Activated T-helper 2 cell treated with anti-CD3 and anti-CD28 coated beads, Interferon-gamma antibody, Interleukin-2, Interleukin-4, amounts not matched to agents 10 μg/mL and 5 μg/mL and 100 μg/mL, durations not matched to agents 14 hours and 24 hours and 36 hours (primary cell): ENCODE data around the gene VPS37C. TPM values are rescaled to one million over a fixed set of nuclear protein-coding genes. Genes with fewer than 3 reads are reported as not detected.
"Not testable (repeated sequence)": the region's sequence is repeated elsewhere in the genome, so short reads cannot be mapped to it uniquely, and the experiment has no call there.

ENCODE experiments used
- DNase-seq: peaks from one replicate; pipeline ENCODE4 v3.0.0; 2021; ENCODE audit warnings: low spot score
- H3K27ac Mint-ChIP-seq: one replicate; pipeline ENCODE4 v1.8.0; 2021; ENCODE audit warnings: mixed read lengths
- H3K27me3 Mint-ChIP-seq: one replicate; pipeline ENCODE4 v1.8.0; 2021; ENCODE audit warnings: low read depth, mixed read lengths
- H3K36me3 Mint-ChIP-seq: one replicate; pipeline ENCODE4 v1.8.0; 2021; ENCODE audit warnings: low read depth, mixed read lengths
- H3K4me1 Mint-ChIP-seq: one replicate; pipeline ENCODE4 v1.8.0; 2021; ENCODE audit warnings: low read depth, mixed read lengths
- H3K4me3 Mint-ChIP-seq: one replicate; pipeline ENCODE4 v1.8.0; 2021; ENCODE audit warnings: low read depth, mild to moderate bottlenecking, moderate library complexity, mixed read lengths
- H3K9me3 Mint-ChIP-seq: one replicate; pipeline ENCODE4 v1.8.0; 2021; ENCODE audit warnings: mixed read lengths
- intact Hi-C: fragments of 100-400 bp; cut with micrococcal nuclease; formaldehyde crosslinking; loops from one replicate; pipeline ENCODE4 v1.15.1; 2023
- total RNA-seq: library from RNA; stranded (reverse); gene quantifications from 2 replicates; pipeline ENCODE4 v1.2.3, GENCODE V29; 2022

VPS37C gene
- total RNA-seq, result 10.6 and 12.5 TPM in 2 replicates

DNA sequence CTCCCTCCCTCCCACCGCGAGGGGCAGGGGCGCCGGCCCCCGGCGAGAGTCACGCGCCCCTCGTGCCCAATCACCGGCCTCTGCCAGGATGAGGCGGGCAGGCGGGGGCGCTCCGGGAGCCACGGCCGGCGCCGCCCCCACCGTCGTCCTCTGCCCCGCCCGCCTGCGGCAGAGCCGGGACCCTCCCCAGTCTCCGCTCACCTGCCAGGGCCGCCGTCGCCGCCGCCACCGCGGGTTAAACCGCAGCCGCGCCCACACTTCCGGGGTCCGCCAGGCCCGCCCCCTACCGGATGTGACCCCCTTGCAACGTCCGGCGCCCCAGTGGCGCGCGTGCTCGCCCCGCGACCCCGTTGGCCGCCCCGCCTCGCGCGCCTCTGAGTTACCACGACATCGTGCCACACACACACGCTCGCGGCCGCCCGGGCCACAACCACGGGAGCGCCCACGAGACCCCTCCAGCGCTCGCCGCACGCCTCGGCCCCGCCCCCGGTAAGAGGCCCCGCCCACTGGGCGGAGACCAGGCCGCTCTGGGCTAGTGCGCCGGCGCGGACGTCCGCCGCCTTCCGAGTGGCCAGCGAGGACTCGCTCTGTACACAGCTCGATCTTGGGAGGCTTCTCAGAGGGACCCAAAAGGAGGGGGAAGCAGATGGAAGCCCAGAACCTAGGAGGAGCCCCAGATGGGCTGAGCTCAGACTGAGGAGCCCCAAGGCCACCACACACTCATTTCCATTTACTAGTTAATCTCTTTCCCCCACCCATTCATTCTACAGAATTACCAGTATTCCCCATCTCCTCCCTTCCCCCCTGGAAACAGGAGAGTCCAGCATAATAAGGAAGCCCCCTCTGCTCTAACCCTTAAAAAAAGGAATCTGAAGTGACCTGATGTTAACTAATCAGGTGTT, at the start of gene VPS37C:
TSS of gene VPS37C (minus strand) at position 237 of the 902 bp plus-strand sequence. CDS start 22,597 bp downstream, outside the sequence.
- Mint-ChIP-seq H3K27me3 (no peaks in the 10 kb centered on the region), H3K4me3 (peak within 1 kb of the TSS; percentile 84), H3K4me1 (peaks cover 52% of the 10 kb centered on the region), H3K36me3 (peaks cover 13% of the 10 kb centered on the region), H3K27ac (peak within 1 kb of the TSS; percentile 85), H3K9me3 (peaks cover 3% of the 10 kb centered on the region)
- intact Hi-C loops, result loop anchor here (2.0 kb wide), 2 partner anchors 51 to 101 kb away; no protein-coding TSS in a partner anchor
- DNase-seq, result peak; percentile 91

DNA sequence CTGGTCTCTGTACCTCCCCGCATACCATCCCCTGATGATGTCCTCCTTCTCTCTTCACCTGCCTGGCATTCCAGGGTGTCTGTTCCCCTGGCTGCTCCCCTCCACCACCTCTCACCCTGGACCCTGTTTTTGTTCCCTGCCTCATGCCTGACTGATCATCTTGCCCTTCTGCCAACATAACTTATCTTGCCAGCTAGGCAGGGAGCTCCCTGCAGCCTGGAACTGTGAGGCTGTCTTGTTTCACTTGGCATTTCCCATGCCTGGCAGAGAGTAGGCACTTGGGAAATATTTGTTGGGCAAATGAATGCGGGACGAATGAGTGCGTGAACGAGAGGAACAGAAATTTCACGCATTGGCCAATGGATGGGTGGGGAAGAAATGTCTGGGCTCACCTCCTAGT, 49.4 kb upstream of the VPS37C start:
- H3K27me3 Mint-ChIP-seq, intact Hi-C loops, H3K9me3 Mint-ChIP-seq, H3K4me1 Mint-ChIP-seq, H3K27ac Mint-ChIP-seq, H3K4me3 Mint-ChIP-seq, DNase-seq, H3K36me3 Mint-ChIP-seq: not testable (repeated sequence)

DNA sequence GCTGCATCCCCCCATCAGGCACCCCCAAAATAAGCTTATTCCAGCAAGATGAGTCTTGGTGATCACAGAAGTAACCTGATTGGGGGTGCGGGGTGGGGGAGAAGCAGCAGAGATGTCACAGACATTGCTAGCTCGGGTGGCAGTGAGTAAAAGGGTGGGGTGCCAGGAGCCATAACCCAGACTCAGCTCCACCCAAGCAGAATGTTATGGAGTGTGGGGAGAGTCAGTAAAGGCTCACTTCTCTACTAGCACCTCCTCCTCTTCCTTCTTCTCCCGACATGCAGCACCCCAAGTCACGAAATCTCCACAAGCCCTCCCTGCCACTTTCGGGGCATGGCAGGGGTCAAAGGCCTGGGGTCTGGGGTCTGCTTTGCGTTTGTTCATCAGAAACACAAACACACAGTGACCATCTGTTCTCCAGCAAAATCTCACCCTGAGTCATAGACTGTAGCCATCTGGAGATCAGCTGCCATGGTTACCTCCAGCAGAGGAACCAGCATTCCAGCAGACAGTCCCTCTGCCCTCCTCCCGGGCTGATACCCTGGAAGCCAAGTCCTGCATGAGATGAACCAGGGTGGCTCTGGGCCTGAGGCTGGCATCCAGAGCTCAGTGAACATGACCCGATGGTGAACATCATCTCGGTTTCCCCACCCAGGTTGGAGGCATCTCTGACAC, 46.5 kb upstream of the VPS37C start:
- H3K4me3 Mint-ChIP-seq, H3K36me3 Mint-ChIP-seq, H3K27ac Mint-ChIP-seq, intact Hi-C loops, H3K27me3 Mint-ChIP-seq, H3K9me3 Mint-ChIP-seq, DNase-seq, H3K4me1 Mint-ChIP-seq: not testable (repeated sequence)

DNA sequence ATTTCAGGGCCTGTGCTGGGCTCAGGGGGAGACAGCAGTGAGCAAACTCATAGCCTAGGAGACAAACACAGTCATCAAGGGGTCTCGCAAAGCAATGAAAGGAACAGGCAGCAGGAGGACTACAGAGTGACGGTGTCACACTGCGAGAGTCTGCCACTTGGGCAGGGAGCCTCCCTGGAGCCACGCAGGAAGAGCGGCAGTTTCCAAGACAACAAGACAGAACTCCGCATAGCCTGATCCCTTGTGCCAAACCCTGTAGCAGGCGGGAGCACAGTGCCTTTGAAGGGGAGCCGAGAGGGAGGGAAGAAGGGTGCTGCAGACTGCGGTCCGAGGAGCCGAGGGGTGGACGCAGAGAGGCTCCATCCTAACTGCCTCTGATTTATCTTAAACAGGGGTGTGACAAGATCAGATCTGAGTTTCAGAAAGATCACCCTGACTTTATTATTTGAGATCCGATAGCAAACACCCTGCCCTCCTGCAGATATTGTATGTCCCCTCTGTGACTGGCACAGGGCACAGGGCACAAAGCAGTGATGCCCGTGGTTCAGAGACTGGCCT, 43.4 kb upstream of the VPS37C start:
- H3K27ac Mint-ChIP-seq, H3K9me3 Mint-ChIP-seq, H3K4me1 Mint-ChIP-seq, intact Hi-C loops, DNase-seq, H3K4me3 Mint-ChIP-seq, H3K36me3 Mint-ChIP-seq: not testable (repeated sequence)
- peaks cover 12% of the 10 kb centered on the region for H3K27me3 Mint-ChIP-seq

DNA sequence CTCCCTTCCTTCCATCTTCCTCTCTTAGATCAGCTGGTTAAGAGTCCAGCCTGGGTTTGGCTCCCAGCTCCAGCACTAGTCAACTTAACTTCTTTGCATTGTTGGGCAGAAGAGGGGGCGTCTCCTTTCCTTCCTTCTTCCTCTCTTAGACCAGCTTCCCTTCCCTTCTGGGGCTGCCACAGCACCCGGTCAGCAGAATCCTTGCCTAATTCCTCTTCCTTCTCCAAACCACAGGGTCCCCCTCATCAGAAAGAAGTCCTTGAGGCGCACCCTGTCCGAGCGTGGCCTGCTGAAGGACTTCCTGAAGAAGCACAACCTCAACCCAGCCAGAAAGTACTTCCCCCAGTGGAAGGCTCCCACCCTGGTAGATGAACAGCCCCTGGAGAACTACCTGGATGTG, 42.6 kb upstream of the VPS37C start:
- H3K4me1 Mint-ChIP-seq, H3K36me3 Mint-ChIP-seq, DNase-seq, intact Hi-C loops, H3K9me3 Mint-ChIP-seq, H3K4me3 Mint-ChIP-seq, H3K27ac Mint-ChIP-seq: not testable (repeated sequence)
- peaks cover 12% of the 10 kb centered on the region for H3K27me3 Mint-ChIP-seq

DNA sequence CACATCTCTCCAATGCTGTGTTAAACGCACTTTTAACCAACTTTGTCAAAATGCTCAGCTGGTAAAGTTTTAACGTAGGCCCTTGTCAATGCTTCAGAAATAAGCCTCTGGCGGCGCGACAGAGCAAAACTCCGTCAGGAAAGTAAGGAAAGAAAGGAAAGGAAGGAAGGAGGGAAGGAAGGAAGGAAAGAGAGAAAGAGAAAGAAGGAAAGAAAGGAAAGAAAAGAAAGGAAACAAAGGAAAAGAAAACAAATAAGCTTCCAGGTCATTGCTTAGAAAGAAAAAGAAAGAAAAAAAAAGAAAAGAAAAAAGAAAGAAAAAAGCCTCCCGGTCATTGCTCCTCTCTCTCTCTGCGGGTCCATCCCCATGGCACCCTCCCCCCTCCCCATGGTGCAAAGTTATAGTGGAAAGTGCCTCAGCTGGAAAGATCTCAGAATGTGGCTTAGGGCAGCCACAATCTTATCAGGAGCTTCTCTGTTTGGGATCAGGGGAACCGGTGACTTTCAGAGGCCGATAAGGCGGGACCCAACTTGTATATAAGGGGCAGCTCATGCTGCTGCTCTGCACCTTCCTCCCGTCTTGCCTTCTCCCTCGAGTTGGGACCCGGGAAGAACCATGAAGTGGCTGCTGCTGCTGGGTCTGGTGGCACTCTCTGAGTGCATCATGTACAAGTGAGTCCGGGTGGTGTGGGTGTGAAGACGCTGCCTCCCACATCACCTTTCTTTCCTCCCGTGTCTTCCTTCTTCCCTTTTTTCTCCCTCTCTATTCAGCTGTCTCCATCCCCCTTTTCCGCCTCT, 41.9 kb upstream of the VPS37C start, which contains the start of gene PGA3:
TSS of gene PGA3 (plus strand) at position 566 of the 797 bp plus-strand sequence. CDS start at position 616, 50 bp downstream.
- H3K4me1 Mint-ChIP-seq, DNase-seq, H3K27ac Mint-ChIP-seq, H3K9me3 Mint-ChIP-seq, H3K4me3 Mint-ChIP-seq, intact Hi-C loops, H3K36me3 Mint-ChIP-seq: not testable (repeated sequence)
- H3K27me3 Mint-ChIP-seq, result peaks cover 12% of the 10 kb centered on the region

DNA sequence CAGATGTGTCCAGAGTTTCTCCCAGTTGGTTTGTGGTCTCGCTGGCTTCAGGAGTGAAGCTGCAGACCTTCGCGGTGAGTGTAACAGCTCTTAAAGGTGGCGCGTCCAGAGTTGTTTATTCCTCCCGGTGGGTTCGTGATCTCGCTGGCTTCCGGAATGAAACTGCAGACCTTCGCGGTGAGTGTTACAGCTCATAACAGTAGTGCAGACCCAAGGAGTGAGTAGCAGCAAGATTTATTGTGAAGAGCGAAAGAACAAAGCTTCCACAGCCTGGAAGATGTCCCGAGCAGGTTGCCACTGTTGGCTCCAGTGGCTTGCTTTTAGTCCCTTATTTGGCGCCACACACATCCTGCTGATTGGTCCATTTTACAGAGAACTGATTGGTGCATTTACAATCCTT, 40.2 kb upstream of the VPS37C start:
- Mint-ChIP-seq H3K27ac (no peak overlapping the region), H3K4me3 (no peak overlapping the region), H3K4me1 (no peaks in the 10 kb centered on the region), H3K36me3 (no peaks in the 10 kb centered on the region), H3K27me3 (peaks cover 12% of the 10 kb centered on the region), H3K9me3 (no peaks in the 10 kb centered on the region)
- intact Hi-C loops, result no loop called here
- DNase-seq, result no peak

DNA sequence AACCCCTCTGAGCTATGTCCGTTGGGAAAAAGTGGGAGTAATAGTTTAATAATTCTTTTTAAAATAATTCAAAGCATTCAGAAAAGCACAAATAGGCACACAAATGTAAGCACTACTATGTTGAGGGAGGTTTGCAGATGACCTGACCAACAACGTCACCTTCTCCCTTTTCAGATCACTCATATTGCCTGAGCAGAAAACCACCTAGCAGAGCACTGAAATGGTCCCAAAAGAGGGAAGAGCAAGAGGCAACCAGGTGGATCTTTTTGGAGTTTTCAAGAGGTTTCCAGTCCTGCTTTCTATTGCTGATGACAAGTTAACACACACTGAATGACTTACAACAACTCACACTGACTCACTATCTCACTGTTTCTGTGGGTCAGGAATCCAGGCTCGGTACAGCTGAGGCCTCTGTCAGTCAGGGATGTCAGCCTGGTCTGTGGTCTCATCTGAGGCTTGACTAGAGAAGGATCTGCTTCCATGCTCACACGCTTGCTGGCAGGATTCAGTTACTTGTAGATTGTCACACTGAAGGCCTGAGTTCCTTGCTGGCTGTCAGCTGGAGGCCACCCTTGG, 37.8 kb upstream of the VPS37C start:
- peaks cover 11% of the 10 kb centered on the region for H3K27me3 Mint-ChIP-seq
- no peak for DNase-seq
- H3K27ac Mint-ChIP-seq, result no peak overlapping the region
- intact Hi-C loops, result no loop called here
- no peaks in the 10 kb centered on the region for H3K36me3 Mint-ChIP-seq
- no peaks in the 10 kb centered on the region for H3K4me1 Mint-ChIP-seq
- H3K9me3 Mint-ChIP-seq, result no peaks in the 10 kb centered on the region
- no peak overlapping the region for H3K4me3 Mint-ChIP-seq

DNA sequence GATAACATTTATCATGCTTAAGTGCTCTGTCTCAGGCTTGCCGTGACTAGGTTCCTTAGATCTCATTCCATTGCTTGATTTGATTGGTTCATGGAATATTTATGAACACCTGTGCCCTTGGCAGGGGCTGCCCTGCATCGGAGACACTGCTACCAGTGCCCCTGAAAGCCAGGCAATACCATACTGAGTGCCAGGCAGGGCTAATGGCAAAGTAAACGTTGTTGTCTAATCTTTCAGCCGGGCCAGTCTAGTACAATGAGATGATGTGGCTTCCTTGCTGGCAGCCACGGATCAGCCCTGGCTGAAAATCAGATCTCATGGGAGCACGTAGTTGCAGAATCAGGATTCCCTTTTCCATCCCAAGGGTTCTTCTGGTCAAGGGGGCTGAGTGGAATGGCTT, 37.1 kb upstream of the VPS37C start:
- H3K36me3 Mint-ChIP-seq, result no peaks in the 10 kb centered on the region
- H3K27ac Mint-ChIP-seq, result no peak overlapping the region

DNA sequence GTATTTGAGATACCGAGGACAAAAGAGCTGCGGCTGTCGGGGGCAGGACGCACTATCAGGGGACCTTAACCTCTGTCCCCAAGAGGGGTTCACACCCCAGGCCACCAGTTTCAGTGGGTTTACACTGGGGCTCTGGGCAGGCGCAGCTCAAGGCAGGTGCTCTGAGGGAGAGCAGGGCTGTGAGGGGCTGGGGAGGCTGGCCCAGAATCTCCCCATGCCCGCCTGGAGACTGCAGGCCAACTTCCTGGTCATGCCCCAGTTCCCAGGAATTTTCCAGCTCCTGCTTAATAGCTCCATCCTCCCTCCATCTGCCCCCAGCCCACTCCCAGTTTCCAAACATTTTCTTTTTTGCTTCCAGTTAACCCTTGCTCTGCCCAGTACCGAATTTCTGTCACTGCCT, 34.5 kb upstream of the VPS37C start:
- peaks cover 18% of the 10 kb centered on the region for H3K27me3 Mint-ChIP-seq
- intact Hi-C loops, result no loop called here

More for the DNA sequence above, 37.1 kb upstream of the VPS37C start:
- DNase-seq, result no peak
- no peaks in the 10 kb centered on the region for H3K9me3 Mint-ChIP-seq
- H3K4me1 Mint-ChIP-seq, result no peaks in the 10 kb centered on the region
- intact Hi-C loops, result no loop called here
- H3K27me3 Mint-ChIP-seq, result peaks cover 11% of the 10 kb centered on the region
- no peak overlapping the region for H3K4me3 Mint-ChIP-seq

DNA sequence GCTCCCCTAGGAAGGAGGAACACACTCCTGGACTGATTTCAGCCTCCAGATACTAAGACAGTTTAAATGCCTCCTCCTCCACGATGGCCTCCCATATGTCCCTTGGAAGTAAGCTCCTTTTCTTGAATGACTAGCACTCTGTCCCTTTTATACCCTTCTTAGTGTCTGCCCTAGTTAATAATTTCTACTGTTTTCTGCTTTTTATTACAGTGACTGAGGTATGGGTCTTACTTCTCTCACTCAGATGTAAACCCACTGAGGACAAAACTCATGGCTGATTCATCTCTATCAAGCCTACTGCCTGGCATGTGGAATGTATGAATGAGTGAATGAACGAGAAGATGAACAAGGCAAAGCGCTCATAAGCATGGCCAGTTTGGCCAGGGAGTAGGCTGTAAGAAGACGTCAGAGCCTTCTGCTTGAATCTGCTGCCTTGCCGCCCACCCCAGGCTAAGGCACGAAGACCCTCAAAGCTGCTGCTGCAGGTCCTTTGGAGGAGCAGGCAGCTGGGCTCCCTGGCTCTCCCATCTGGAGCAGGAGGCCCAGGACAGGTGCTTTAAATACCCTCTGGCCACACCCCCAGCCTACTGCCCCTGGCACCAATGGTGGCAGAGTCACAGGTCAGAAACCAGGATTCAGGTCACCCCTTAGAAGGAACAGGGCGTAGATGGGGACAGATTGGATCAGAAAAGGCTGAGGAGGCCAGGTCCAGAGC, 33.9 kb upstream of the VPS37C start:
- no peaks in the 10 kb centered on the region for H3K4me1 Mint-ChIP-seq
- no peak overlapping the region for H3K4me3 Mint-ChIP-seq
- H3K27me3 Mint-ChIP-seq, result peaks cover 16% of the 10 kb centered on the region
- H3K36me3 Mint-ChIP-seq, result no peaks in the 10 kb centered on the region
- DNase-seq, result no peak
- no peak overlapping the region for H3K27ac Mint-ChIP-seq
- intact Hi-C loops, result no loop called here
- H3K9me3 Mint-ChIP-seq, result no peaks in the 10 kb centered on the region

More for the DNA sequence above, 34.5 kb upstream of the VPS37C start:
- no peak for DNase-seq
- Mint-ChIP-seq H3K4me3 (no peak overlapping the region), H3K27ac (no peak overlapping the region), H3K36me3 (no peaks in the 10 kb centered on the region), H3K9me3 (no peaks in the 10 kb centered on the region), H3K4me1 (no peaks in the 10 kb centered on the region)
